ENCODE measurements around the gene CASKIN2. TPM values are rescaled to one million over a fixed set of nuclear protein-coding genes. Genes with fewer than 3 reads are reported as not detected.

CASKIN2 gene
- total and polyA plus RNA-seq, 10 of the 15 experiments (the other 5 are each of a cell fraction or from before 2014, with no cell fraction given): 0.02 to 2.7 (median 0.44) TPM; not detected in 1

DNA sequence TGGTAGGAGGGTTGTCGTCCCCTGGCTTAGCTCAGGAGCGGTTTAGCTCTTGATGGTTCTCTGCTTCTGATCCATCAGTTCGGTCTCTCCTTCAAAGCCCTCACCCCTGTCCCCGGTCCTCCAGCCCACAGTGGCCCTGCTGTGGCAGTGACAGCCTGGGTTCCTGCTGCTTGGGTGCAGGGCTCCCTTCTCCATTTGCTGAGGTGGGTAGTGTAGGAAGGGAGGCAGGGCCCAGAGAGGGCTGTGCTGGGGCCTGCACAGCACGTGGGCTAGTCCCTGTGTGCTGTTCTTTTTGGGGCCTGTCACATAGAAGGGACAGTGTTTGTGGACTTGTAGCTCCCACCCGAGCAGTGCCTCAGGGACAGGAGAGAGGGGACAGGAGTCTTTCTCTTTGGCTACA is 40.6 kb downstream of the CASKIN2 start:
- H3K4me3 ChIP-seq: no peak overlapping the region
- ChIA-PET RAD21 (ENCODE audit: unreplicated experiment) (no interaction called here), POLR2A (no interaction called here), SMC1A (ENCODE audit: uncharacterized antibody, unreplicated experiment) (interaction anchor here (0.9 kb wide), 1 partner anchor 9 kb away, joined by 3 read pairs; no protein-coding TSS in a partner anchor), CTCF (no interaction called here)
- H4K20me1 ChIP-seq (ENCODE audit: control insufficient read depth, insufficient read depth): no peaks in the 10 kb centered on the region
- FAIRE-seq: no peak
- TF ChIP-seq BACH1 (IDR thresholded peaks at IDR 0.05; ENCODE audit: borderline replicate concordance) (no peak), SUZ12 (IDR thresholded peaks at IDR 0.05; ENCODE audit: unreplicated experiment) (no peak), MTA3 (IDR thresholded peaks at IDR 0.05; ENCODE audit: borderline replicate concordance, low read length) (no peak), JUND (IDR thresholded peaks at IDR 0.05; ENCODE audit: low read depth, low read length) (no peak), BRCA1 (IDR thresholded peaks at IDR 0.05; ENCODE audit: low read depth, low read length) (no peak)
- TF ChIP-seq, protein P1, sequence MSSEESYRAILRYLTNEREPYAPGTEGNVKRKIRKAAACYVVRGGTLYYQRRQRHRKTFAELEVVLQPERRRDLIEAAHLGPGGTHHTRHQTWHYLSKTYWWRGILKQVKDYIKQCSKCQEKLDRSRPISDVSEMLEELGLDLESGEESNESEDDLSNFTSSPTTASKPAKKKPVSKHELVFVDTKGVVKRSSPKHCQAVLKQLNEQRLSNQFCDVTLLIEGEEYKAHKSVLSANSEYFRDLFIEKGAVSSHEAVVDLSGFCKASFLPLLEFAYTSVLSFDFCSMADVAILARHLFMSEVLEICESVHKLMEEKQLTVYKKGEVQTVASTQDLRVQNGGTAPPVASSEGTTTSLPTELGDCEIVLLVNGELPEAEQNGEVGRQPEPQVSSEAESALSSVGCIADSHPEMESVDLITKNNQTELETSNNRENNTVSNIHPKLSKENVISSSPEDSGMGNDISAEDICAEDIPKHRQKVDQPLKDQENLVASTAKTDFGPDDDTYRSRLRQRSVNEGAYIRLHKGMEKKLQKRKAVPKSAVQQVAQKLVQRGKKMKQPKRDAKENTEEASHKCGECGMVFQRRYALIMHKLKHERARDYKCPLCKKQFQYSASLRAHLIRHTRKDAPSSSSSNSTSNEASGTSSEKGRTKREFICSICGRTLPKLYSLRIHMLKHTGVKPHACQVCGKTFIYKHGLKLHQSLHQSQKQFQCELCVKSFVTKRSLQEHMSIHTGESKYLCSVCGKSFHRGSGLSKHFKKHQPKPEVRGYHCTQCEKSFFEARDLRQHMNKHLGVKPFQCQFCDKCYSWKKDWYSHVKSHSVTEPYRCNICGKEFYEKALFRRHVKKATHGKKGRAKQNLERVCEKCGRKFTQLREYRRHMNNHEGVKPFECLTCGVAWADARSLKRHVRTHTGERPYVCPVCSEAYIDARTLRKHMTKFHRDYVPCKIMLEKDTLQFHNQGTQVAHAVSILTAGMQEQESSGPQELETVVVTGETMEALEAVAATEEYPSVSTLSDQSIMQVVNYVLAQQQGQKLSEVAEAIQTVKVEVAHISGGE (CRISPR knock-in tag; IDR thresholded peaks at IDR 0.05): no peak
- TF ChIP-seq, protein P2, sequence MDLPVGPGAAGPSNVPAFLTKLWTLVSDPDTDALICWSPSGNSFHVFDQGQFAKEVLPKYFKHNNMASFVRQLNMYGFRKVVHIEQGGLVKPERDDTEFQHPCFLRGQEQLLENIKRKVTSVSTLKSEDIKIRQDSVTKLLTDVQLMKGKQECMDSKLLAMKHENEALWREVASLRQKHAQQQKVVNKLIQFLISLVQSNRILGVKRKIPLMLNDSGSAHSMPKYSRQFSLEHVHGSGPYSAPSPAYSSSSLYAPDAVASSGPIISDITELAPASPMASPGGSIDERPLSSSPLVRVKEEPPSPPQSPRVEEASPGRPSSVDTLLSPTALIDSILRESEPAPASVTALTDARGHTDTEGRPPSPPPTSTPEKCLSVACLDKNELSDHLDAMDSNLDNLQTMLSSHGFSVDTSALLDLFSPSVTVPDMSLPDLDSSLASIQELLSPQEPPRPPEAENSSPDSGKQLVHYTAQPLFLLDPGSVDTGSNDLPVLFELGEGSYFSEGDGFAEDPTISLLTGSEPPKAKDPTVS (IDR thresholded peaks at IDR 0.05; ENCODE audit: low read depth, low read length): no peak
- TF ChIP-seq, protein P3, sequence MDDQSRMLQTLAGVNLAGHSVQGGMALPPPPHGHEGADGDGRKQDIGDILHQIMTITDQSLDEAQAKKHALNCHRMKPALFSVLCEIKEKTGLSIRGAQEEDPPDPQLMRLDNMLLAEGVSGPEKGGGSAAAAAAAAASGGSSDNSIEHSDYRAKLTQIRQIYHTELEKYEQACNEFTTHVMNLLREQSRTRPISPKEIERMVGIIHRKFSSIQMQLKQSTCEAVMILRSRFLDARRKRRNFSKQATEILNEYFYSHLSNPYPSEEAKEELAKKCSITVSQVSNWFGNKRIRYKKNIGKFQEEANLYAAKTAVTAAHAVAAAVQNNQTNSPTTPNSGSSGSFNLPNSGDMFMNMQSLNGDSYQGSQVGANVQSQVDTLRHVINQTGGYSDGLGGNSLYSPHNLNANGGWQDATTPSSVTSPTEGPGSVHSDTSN (IDR thresholded peaks at IDR 0.05; ENCODE audit: insufficient replicate concordance, low read depth, low read length): no peak
- no TSS peak for BruUV-seq (replicated peaks)
- no peak overlapping the region for H3K4me2 ChIP-seq (ENCODE audit: control insufficient read depth, insufficient read depth)
- H3K36me3 ChIP-seq (ENCODE audit: control insufficient read depth in 2 of 2, insufficient read depth in 2 of 2, low read length in 1 of 2): peaks cover 6 to 12% of the 10 kb centered on the region in 2 experiments; a peak in 3 of 4 replicates
- no peaks in the 10 kb centered on the region for H3K27me3 ChIP-seq (replicated peaks in 1 of 2; ENCODE audit: control insufficient read depth in 2 of 2, insufficient read depth in 2 of 2, low read length in 1 of 2)
- WGBS (ENCODE audit: insufficient coverage, insufficient replicate concordance, low lambda C conversion rate, missing lambda C conversion rate): 73% methylated on average over 6 of the region's 6 CpGs
- no peaks in the 10 kb centered on the region for H3K4me1 ChIP-seq (ENCODE audit: control insufficient read depth, insufficient read depth, low read length)
- H2AFZ ChIP-seq (ENCODE audit: control insufficient read depth, low read depth, low read length): no peak overlapping the region
- H3K27ac ChIP-seq (ENCODE audit: control insufficient read depth, insufficient read depth): no peak overlapping the region
- DNase-seq (ENCODE audit: low read depth, low spot score): no peak
- H3K79me2 ChIP-seq (ENCODE audit: control insufficient read depth, insufficient read depth, low read length): no peaks in the 10 kb centered on the region
- no peak overlapping the region for H3K9ac ChIP-seq (ENCODE audit: control insufficient read depth, insufficient read depth, low read length)
- in situ Hi-C loops (cut with MboI): no loop called here
- no peaks in the 10 kb centered on the region for H3K9me3 ChIP-seq (replicated peaks; ENCODE audit: control insufficient read depth, insufficient read depth, low read length)
- no peak for ATAC-seq
- intact Hi-C loops (cut with micrococcal nuclease; ENCODE audit: unreplicated experiment): no loop called here

All from GM12878 (cell line).